GM18870 (cell line): ENCODE measurements around the gene VPS16.

Source experiments
- ATAC-seq: cut with Tn5 transposase; IDR thresholded peaks from one replicate; pipeline ENCODE4 v1.9.1; 2021; ENCODE audit warnings: moderate library complexity; ENCODE audit not compliant: unreplicated experiment

The VPS16 gene

GRCh38 chr20:2833761-2834160 lies 6.8 kb upstream of the VPS16 start:
- no peak for ATAC-seq

- ATAC-seq: no peak
Measured at GRCh38 chr20:2834401-2835110, 6.0 kb upstream of the VPS16 start.

DNA sequence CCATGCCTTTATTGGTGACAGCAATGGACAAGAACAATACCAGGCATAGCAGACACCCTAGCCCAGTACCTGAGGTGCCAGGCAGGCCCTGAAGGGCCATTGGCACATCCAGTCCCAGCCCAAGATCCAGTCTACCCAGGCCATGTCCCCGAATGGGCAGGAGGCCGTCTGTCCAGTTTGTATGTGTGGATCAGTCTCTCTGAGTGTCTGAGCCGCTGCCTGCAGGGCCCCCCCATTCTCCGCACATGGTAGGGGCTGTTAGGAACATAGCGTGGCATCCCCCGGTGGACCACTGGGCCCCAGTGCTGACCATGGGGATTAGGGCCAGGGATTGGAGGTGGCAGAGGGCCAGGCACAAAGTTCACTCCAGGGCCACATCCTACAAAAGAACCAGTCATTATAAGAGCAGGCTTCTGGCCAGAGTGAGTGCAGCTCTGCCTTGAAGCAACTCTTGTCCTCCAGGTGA lies 5.2 kb upstream of the VPS16 start:
- no peak for ATAC-seq

GRCh38 chr20:2836035-2836434 lies 4.5 kb upstream of the VPS16 start:
- no peak for ATAC-seq

DNA sequence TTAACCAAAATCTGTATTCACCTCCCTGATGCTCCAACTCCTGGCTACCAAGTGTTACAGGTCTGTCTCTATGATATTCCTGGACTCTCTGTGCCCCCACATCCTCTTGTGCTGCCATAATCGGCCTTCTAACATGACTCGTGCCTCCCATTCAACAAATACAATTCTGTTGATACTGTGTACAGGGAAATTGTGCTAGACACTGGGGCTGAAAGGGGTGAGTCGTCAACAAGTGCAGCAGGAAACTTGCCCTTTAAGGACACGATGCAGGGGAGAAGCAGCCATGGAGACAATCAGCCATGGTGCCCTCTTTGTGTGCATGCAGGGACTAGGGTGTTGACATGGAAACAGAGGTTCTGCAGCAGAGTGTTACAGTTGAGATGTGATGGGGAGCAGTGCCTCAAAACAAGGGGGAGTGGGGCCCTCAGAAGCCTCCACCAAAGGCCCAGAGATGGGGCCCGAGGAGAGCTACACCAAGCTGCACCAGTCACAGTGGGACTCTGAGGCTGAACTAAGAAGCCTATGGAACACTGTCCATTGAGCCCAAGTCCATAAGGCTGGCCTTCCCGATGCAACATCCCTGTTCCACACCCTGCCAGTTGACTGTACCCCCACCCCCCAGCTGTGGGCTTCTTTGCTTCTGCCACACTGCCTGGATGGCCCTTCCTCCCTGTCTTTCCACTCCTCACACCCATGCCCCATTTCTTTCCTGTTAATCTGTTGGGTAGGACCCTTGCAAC lies 3.2 kb upstream of the VPS16 start:
- no peak for ATAC-seq

- no peak for ATAC-seq
Measured at GRCh38 chr20:2838170-2838797, 2.3 kb upstream of the VPS16 start.

DNA sequence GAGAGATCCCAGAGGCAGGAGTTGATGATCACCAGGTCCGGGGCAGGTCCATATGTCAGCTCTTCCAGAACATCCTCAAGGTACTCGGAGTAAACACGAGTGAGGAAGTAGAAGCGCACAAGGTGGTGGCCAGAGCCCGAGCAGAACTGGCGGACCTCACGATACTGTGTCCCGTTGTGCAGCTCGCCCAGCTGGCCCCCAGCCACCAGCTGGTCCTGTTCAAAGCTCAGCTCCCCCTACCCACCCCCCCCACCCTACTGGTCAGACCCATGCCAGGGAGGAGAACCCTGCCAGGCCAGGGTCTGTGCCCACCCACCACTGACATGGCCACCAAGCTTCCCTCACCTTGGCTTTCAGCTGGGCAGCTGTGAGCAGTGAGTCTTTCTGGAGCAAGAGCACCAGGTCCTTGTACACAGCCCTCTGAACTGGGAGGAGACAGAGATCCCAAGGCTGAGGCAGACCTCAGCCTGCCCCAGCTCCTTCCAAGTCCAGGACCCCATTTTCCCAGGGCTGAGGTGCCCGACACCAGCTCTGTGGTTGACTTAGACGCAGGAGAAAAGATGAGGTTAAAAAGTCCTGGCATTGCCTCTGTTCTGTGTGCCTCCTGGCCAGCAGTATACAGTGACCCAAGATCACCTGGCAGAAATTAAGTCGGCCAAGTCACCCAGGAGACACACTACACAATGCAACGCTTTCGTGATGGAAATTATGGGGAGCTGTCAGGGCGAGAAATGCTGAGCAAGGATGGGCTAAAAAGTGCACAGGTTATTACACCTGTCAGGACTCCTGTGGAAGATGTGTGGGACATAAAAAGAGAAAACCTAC lies 1.5 kb upstream of the VPS16 start:
- ATAC-seq: no peak

DNA sequence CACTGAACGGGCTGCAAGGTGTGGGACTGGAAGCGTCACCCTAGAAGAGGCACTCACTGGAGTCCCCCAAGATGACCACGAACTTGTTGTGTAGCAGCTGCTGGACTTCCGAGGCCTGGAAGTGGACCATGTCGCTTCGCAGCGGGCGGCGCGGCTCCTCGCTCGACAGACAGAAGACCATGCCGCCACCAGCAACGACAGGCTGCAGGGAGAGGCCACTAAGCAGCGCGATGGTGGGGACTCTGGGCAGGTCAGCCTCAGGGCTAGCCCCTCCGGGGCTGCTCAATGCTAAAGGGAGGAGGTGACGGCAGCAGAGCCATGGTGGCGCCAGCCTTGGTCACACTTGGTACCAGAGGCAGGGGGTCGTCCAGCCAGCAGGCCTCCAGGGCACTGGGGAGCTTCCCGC lies 810 bp upstream of the VPS16 start:
- ATAC-seq: no peak

GRCh38 chr20:2840967-2841531 lies 504 bp downstream of the VPS16 start:
- no peak for ATAC-seq

DNA sequence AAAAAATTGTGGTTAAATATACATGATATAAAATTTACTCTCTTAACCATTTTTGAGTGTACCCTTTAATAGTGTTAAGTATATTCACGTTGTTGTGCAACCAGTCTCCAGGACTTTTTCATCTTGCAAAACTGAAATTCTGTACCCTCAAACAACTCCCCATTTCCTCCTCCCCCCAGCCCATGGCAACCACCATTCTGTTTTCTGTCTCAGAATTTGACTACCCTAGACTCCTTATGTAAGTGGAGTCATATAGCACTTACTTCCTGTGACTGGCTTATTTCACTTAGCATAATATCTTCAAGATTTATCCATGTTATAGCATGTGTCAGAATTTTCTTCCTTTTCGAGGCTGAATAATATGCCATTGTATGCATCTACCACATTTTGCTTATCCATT lies 5.1 kb downstream of the VPS16 start:
- no peak for ATAC-seq

DNA sequence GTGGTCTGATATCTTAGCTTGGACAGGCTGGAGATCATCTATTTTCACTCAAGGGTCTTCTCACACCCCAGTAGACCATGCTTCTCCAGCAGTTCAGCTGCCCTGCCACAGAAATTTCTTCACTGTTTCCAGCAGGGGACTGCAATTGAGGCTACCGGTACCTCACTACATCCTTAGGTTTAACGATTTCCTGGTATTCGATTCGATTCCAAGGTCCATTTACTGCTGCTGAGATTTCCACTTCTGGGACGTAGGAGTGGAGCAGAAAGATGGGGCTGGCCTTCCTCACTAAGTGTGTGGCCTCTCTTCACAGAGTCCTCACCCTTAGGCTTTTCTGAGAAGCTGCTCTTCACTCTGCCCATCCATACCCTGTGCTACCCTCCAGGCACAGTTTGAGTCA lies 6.2 kb downstream of the VPS16 start:
- no peak for ATAC-seq

GRCh38 chr20:2847802-2848201 lies 7.3 kb downstream of the VPS16 start:
- no peak for ATAC-seq

DNA sequence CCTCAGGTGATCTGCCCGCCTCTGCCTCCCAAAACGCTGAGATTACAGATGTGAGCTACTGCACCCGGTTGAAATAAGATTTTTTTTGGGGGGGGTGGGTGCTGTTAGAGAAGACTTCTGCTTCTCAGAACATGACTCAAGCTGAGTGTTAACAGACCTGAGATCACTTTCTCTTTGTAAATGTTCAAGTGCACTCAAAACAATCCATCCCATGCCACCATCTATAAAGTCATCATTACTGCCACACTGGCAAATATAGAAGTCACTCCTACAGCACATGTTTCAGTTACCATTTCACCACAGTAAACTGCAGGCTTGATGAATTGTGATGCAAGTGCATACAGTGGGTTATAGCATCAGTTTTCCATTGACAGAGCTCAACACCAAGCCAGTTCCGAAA lies 9.0 kb downstream of the VPS16 start:
- no peak for ATAC-seq

- no peak for ATAC-seq
Measured at GRCh38 chr20:2851086-2851485, 10.5 kb downstream of the VPS16 start.

GRCh38 chr20:2858591-2858990 lies 18.0 kb downstream of the VPS16 start:
- ATAC-seq: no peak

GRCh38 chr20:2859330-2860121 lies 19.0 kb downstream of the VPS16 start:
- no peak for ATAC-seq

DNA sequence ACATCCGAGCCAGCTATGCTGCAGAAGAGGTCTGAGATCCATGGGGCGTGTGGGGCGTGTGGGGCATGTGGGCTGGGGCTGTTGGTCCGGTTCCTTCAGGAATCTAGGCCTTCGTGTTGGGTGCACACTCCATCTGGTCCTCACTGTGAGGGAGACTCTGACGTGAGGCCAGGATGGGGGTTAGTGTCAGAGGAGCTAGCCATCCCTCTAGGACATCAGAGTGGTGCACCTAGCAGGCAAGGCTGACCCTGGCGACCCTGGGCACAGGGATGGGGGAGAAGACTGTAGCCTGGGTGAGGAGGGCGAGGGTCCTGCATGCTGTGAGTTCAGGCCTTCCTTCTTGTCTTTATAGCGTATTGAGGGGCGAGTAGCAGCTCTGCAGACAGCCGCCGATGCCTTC lies 24.1 kb downstream of the VPS16 start:
- ATAC-seq: no peak

DNA sequence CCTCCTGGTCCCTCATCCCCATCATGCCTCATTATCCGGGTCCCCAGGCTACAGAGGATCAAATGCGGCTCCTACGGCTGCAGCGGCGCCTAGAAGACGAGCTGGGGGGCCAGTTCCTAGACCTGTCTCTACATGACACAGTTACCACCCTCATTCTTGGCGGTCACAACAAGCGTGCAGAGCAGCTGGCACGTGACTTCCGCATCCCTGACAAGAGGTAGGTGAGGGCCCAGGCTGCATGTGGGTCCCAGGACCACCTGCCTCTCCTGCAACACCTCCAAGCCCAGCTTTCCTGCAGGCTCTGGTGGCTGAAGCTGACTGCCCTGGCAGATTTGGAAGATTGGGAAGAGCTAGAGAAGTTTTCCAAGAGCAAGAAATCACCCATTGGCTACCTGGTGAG lies 24.6 kb downstream of the VPS16 start:
- ATAC-seq: no peak

DNA sequence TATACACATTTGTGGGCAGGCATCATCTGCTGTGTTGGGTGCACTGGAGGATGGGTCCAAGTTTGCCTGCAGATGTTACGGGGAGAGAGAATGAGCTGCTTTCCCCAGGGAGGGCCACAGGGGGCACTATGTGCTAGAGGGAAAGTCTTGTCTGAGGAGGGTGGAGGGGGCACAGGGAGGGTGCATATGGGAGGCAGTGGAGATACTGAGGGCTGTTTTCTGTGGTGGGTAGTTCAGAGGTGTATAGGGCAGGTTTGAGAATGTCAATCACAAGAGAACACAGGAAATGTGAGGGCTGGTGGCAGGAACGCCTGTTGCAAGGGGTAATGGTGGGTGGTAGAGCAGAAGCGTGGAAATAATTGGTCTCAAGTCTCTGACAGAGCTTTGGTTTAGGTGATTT lies 25.1 kb downstream of the VPS16 start:
- ATAC-seq: no peak

GRCh38 chr20:2866236-2866635 lies 25.7 kb downstream of the VPS16 start:
- no peak for ATAC-seq
